Mammary epithelial cell (primary cell): ENCODE results near the gene TMEM245.

Experiments
- CTCF ChIP-seq, 2 donors: IDR thresholded peaks in 1 of 2; conservative IDR thresholded peaks in 1 of 2; 2 replicates each; pipeline ENCODE4 v1.5.1; 2011 to 2012; ENCODE audit warnings: inconsistent platforms in 2 of 2, low read length in 2 of 2, mild to moderate bottlenecking in 2 of 2, control low read depth in 1 of 2, low read depth in 1 of 2; ENCODE audit not compliant: insufficient read depth in 1 of 2; ENCODE audit errors: extremely low read depth in 1 of 2
- EZH2 ChIP-seq: IDR thresholded peaks from 2 replicates; pipeline ENCODE4 v1.6.1; 2012; ENCODE audit warnings: low read length, inconsistent platforms, borderline replicate concordance

DNA sequence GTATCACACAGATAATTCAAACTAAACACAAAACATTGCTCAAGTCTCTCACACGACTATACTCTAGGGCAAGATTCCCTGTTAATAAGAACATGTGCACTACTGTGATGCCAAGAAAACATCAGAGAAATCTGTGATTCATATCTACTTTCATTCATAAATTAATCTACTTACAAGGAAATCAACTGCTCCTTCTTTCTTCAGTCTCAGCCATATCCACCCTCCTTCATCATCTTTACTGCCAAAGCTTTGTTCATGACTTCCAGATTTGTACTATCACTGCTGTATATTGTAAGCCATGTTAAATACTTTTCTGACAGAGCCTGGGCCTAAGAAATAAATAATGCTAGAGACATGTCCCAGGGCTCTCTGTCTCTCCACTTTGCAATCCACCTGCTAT is 141.5 kb downstream of the TMEM245 start:
- TF ChIP-seq CTCF (conservative IDR thresholded peaks at IDR 0.05 in 1 of 2, IDR thresholded peaks at IDR 0.05 in 1 of 2; ENCODE audit: extremely low read depth in 1 of 2, insufficient read depth in 1 of 2, low read depth in 1 of 2, low read length in 2 of 2), result no peak
- no peak for TF ChIP-seq EZH2
